Ishikawa (cell line): ENCODE results near the gene INSIG1.

ENCODE experiments used
- CEBPB ChIP-seq: IDR thresholded peaks from 2 replicates; pipeline ENCODE4 v1.6.1; 2012
- CREB1 ChIP-seq: IDR thresholded peaks from 2 replicates; pipeline ENCODE4 v1.6.1; 2012; ENCODE audit warnings: low read depth
- EGR1 ChIP-seq: IDR thresholded peaks from 2 replicates; pipeline ENCODE4 v1.6.1; 2012
- EP300 ChIP-seq: IDR thresholded peaks from 2 replicates; pipeline ENCODE4 v1.6.1; 2012; ENCODE audit warnings: borderline replicate concordance
- FOXM1 ChIP-seq: IDR thresholded peaks from 2 replicates; pipeline ENCODE4 v1.6.1; 2012; ENCODE audit warnings: low read depth, borderline replicate concordance
- NFIC ChIP-seq: IDR thresholded peaks from 2 replicates; pipeline ENCODE4 v1.6.1; 2012
- RAD21 ChIP-seq: IDR thresholded peaks from 2 replicates; pipeline ENCODE4 v1.6.1; 2012; ENCODE audit warnings: low read depth
- TAF1 ChIP-seq: IDR thresholded peaks from 2 replicates; pipeline ENCODE4 v1.6.1; 2012; ENCODE audit warnings: low read depth, mild to moderate bottlenecking
- TCF12 ChIP-seq: IDR thresholded peaks from 2 replicates; pipeline ENCODE4 v1.6.1; 2012; ENCODE audit warnings: low read depth
- TEAD4 ChIP-seq: IDR thresholded peaks from 2 replicates; pipeline ENCODE4 v1.6.1; 2012
- YY1 ChIP-seq: IDR thresholded peaks from 2 replicates; pipeline ENCODE4 v1.6.1; 2012; ENCODE audit warnings: low read depth
- ZBTB7A ChIP-seq: IDR thresholded peaks from 2 replicates; pipeline ENCODE4 v1.6.1; 2012; ENCODE audit warnings: low read depth
- TF ChIP-seq, protein P1 (sequence below): IDR thresholded peaks from 2 replicates; pipeline ENCODE4 v1.6.1; 2012; ENCODE audit warnings: low read depth, mild to moderate bottlenecking
- TF ChIP-seq, protein P2 (sequence below): IDR thresholded peaks from 2 replicates; pipeline ENCODE4 v1.6.1; 2012
- TF ChIP-seq, protein P3 (sequence below): IDR thresholded peaks from 2 replicates; pipeline ENCODE4 v1.6.1; 2012

Gene INSIG1

DNA sequence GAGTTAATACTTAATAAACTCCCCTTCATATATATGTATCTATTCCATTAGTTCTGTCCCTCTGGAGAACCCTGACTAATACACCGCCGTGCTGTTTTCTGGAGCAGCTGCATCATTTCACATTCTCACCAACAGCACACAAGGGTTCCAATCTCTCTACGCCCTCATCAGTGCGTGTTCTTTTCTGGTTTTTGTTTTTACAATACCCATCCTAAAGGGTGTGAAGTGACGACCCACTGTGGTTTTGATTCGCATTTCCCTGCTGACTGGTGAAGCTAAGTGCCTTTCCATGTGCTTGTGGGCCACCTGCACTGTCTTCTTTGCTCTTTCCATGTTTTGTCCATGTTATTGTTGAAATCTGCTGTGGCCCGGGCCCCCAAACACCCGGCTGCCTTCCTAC, 11.0 kb upstream of the INSIG1 start:
- TF ChIP-seq CREB1: no peak
- TF ChIP-seq RAD21: no peak
- TF ChIP-seq, protein P1, sequence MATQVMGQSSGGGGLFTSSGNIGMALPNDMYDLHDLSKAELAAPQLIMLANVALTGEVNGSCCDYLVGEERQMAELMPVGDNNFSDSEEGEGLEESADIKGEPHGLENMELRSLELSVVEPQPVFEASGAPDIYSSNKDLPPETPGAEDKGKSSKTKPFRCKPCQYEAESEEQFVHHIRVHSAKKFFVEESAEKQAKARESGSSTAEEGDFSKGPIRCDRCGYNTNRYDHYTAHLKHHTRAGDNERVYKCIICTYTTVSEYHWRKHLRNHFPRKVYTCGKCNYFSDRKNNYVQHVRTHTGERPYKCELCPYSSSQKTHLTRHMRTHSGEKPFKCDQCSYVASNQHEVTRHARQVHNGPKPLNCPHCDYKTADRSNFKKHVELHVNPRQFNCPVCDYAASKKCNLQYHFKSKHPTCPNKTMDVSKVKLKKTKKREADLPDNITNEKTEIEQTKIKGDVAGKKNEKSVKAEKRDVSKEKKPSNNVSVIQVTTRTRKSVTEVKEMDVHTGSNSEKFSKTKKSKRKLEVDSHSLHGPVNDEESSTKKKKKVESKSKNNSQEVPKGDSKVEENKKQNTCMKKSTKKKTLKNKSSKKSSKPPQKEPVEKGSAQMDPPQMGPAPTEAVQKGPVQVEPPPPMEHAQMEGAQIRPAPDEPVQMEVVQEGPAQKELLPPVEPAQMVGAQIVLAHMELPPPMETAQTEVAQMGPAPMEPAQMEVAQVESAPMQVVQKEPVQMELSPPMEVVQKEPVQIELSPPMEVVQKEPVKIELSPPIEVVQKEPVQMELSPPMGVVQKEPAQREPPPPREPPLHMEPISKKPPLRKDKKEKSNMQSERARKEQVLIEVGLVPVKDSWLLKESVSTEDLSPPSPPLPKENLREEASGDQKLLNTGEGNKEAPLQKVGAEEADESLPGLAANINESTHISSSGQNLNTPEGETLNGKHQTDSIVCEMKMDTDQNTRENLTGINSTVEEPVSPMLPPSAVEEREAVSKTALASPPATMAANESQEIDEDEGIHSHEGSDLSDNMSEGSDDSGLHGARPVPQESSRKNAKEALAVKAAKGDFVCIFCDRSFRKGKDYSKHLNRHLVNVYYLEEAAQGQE: no peak
- TF ChIP-seq TAF1: no peak
- no peak for TF ChIP-seq TEAD4
- TF ChIP-seq YY1: no peak
- TF ChIP-seq FOXM1: no peak
- TF ChIP-seq, protein P2, sequence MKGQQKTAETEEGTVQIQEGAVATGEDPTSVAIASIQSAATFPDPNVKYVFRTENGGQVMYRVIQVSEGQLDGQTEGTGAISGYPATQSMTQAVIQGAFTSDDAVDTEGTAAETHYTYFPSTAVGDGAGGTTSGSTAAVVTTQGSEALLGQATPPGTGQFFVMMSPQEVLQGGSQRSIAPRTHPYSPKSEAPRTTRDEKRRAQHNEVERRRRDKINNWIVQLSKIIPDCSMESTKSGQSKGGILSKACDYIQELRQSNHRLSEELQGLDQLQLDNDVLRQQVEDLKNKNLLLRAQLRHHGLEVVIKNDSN: no peak
- TF ChIP-seq NFIC: no peak
- no peak for TF ChIP-seq EGR1
- TF ChIP-seq ZBTB7A: no peak

DNA sequence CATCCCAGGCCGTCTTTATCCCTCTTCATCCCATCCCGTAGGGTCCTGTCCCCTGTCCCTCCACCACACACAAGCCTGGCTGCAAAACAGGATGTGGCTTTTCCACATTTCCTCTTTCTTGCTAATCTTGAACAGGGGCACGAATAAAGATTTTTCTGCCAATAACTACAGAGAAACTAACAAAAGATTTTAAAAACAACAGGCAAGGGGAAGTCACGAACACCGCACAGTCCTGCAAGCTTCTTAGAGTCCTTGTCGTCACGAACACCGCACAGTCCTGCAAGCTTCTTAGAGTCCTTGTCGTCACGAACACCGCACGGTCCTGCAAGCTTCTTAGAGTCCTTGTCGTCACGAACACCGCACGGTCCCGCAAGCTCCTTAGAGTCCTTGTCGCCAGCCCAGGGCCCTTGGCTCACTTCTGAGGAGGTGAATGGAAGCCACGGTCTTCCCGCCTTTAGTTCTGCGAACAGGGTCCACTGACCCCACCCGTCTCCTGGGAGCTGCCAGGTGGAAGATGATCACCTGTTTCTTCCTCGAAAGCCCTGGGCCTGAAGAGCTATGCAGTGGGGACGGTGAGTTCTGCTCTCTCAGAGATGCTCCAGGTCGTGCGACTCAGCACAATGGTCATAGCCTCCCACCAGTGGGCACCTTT, 10.3 kb upstream of the INSIG1 start:
- no peak for TF ChIP-seq ZBTB7A
- no peak for TF ChIP-seq TEAD4
- TF ChIP-seq, protein P1: no peak
- TF ChIP-seq CREB1: no peak
- no peak for TF ChIP-seq TCF12
- TF ChIP-seq FOXM1: no peak
- TF ChIP-seq, protein P3, sequence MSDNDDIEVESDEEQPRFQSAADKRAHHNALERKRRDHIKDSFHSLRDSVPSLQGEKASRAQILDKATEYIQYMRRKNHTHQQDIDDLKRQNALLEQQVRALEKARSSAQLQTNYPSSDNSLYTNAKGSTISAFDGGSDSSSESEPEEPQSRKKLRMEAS: no peak
- TF ChIP-seq EGR1: no peak
- no peak for TF ChIP-seq RAD21
- no peak for TF ChIP-seq CEBPB

DNA sequence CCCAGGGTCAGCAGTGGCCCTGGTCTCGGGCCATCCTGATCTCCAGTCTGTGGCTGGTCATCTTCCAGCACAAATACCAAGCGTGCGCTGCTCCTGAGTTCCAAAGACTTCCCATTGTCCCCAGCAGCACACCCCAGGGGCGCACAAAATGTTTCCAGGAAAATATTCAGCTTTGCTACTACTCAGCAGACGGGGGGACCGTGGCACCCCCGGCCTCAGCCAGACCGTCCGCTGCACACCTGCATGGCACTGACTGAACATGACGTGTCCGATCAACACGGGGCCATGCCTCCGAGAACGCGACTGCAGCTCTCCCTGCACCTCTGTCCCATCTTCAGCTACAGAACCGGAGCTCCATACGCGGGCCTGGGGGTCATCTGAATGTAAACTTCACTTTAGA, 9.6 kb upstream of the INSIG1 start:
- TF ChIP-seq, protein P2: no peak
- TF ChIP-seq TEAD4 (no peak), FOXM1 (no peak), TAF1 (no peak), YY1 (no peak), RAD21 (no peak), CEBPB (no peak), NFIC (no peak), ZBTB7A (no peak), EP300 (no peak), CREB1 (no peak), EGR1 (no peak), TCF12 (no peak)
- TF ChIP-seq, protein P1: no peak
- TF ChIP-seq, protein P3: no peak

DNA sequence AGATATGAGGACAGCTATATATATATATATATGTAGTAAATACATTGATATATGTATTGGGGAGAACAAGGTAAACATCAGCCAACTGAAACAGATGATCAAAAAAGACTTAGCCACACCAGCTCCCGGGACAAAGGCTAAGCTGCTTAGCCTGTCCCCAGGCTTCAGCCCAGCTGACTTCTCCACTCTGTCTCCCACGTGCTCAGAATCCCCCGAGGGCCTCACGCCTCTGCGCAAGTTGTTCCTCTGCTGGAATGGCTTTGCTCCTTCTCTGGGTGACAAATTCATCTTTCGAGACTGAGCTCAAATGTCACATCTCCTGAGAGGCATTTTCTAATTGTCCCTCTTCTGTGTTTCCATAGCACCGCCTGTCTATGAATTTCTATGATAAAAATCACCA, 8.6 kb upstream of the INSIG1 start:
- TF ChIP-seq TEAD4 (no peak), TAF1 (no peak), EP300 (no peak)

DNA sequence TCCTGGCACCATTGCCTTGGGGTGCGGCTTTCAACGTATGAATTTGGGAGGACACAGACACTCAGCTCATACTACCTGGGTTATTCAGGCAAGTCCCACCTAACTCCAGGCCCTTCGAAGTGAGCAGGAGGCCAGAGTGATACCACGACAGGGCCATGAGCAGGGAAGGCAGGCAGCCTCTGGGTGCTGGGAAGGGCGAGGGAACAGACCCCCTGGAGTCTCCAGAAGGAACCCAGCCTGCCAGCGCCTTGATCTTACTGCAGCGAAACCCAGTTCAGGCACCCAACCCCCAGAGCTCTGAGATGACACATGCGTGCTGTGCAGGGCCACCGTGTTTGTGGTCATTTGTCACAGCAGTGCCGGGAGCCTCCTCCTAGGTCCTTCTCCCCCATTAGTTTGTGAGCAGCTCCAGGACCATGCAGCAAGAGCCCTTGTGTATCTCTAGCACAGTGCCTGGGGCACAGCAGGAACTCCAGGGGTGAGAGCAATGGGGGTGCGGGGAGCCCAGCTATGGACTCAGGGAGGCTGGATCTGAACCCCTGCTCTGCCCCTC, 7.7 kb upstream of the INSIG1 start:
- TF ChIP-seq, protein P2: no peak
- TF ChIP-seq EGR1: no peak
- TF ChIP-seq YY1: no peak
- TF ChIP-seq, protein P1: no peak
- no peak for TF ChIP-seq TCF12
- TF ChIP-seq EP300: no peak
